ENCODE measurements around the gene MCAT. TPM values are rescaled to one million over a fixed set of nuclear protein-coding genes. Genes with fewer than 3 reads are reported as not detected.
A peak's percentile ranks its signal among the peaks of the same experiment; 100 is the strongest.

MCAT gene, protein sequence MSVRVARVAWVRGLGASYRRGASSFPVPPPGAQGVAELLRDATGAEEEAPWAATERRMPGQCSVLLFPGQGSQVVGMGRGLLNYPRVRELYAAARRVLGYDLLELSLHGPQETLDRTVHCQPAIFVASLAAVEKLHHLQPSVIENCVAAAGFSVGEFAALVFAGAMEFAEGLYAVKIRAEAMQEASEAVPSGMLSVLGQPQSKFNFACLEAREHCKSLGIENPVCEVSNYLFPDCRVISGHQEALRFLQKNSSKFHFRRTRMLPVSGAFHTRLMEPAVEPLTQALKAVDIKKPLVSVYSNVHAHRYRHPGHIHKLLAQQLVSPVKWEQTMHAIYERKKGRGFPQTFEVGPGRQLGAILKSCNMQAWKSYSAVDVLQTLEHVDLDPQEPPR
- 1 to 10 TPM; 8.5 to 8.8 TPM for total RNA-seq

DNA sequence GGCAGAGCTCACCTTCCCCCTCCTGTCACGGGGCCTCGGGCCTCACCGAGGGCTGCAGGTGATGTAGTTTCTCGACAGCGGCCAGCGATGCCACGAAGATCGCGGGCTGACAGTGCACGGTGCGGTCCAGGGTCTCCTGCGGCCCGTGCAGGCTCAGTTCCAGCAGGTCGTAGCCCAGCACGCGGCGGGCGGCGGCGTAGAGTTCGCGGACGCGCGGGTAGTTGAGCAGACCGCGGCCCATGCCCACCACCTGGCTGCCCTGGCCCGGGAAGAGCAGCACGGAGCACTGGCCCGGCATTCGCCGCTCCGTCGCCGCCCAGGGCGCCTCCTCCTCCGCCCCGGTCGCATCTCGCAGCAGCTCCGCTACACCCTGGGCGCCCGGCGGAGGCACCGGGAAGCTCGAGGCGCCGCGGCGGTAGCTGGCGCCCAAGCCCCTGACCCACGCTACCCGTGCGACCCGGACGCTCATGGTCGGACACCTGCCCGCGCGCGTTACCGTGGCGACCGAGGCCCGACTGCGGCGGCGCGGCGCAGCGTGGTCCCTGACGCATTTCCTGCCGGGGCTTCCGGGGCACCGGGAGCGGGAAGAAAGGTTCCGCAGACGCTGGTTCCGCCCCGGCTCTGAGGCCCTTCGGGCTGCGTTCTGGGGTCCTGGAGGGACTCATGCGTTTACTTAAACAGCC, at the start of gene MCAT:
TSS of gene MCAT (minus strand) at position 519 of the 683 bp plus-strand sequence. CDS start at position 469, 50 bp downstream.
- peak; percentile 82 for DNase-seq

DNA sequence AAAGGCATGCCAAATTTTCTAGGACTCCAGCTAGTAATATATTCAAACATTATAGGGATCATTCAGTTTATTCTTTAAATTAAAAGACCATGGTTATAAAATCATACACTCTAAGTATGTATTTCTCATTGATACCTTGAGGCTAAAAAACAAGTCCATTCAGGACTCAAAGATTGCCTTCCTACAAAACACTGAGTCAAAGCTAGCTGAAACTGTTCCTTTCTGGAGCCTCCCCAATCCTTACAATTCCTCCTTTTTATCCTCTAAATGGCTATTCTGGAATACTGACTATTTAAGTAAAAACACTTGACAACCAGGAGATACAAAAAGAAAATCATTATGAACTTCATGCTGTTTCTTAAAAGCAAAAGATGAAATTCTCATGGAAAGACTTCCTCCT, 48.6 kb upstream of the MCAT start:
- Mint-ChIP-seq H3K27ac (no peak overlapping the region), H3K9me3 (no peaks in the 10 kb centered on the region), H3K4me1 (peaks cover 13% of the 10 kb centered on the region), H3K27me3 (peaks cover 10% of the 10 kb centered on the region), H3K36me3 (ENCODE audit: low read depth) (peaks cover 7% of the 10 kb centered on the region), H3K4me3 (no peak overlapping the region)
- POLR2A ChIA-PET: interaction anchor here (1.1 kb wide), 1 partner anchor 28 kb away, joined by 3 read pairs; no protein-coding TSS in a partner anchor
- no peak for DNase-seq
- CTCF ChIA-PET: no interaction called here

More for the DNA sequence above, at the start of gene MCAT:
- peak within 1 kb of the TSS; percentile 82 for H3K27ac Mint-ChIP-seq
- peaks cover 37% of the 10 kb centered on the region for H3K4me1 Mint-ChIP-seq
- H3K9me3 Mint-ChIP-seq: no peaks in the 10 kb centered on the region
- POLR2A ChIA-PET: interaction anchor here (0.8 to 4.7 kb wide), 7 partner anchors 10 to 527 kb away, joined by 3 to 29 read pairs (median 4); partner anchors contain the start of gene TTLL12
- CTCF ChIA-PET: interaction anchor here (1.4 to 3.0 kb wide), 2 partner anchors 15 to 44 kb away, joined by 3 to 9 read pairs; partner anchors contain the start of gene TTLL12
- peak within 1 kb of the TSS; percentile 85 for H3K4me3 Mint-ChIP-seq
- peaks cover 16% of the 10 kb centered on the region for H3K36me3 Mint-ChIP-seq (ENCODE audit: low read depth)
- no peaks in the 10 kb centered on the region for H3K27me3 Mint-ChIP-seq

DNA sequence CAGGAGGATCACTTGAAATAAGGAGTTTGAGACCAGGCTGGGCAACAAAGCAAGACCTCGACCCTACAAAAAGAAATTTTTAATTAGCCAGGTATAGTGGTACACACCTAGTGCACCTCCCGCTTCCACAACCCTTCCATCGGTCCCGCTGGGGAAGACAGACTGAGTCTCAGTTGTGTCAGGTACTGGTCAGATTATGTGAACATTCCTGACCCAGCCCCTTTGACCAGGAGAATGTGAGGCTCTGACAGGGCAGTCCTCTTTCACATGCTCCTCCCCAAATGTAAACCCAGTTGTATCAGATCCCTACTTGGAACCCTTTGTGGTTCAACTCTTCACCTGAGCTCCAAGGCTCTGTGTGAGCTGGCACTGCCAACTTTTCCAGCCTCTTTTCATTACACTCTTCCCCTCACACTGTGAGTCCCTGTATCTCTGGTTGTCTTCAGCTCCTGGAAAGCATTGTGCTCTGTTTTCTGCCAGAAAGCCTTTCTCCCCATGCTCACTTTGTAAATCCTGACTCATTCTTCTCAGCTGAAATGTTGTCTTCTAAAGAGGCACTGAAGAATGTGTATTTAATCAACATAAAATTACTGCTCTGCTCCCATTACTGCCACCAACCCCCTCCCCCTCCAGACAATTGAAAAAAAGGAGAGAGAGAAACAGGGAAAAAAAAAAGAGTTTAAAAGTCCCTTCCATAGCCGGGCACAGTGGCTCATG, 45.8 kb upstream of the MCAT start:
- Mint-ChIP-seq H3K4me1 (peaks cover 29% of the 10 kb centered on the region), H3K4me3 (peak overlapping the region; percentile 3), H3K27me3 (peaks cover 3% of the 10 kb centered on the region), H3K27ac (peak overlapping the region; percentile 23), H3K36me3 (ENCODE audit: low read depth) (peaks cover 10% of the 10 kb centered on the region), H3K9me3 (no peaks in the 10 kb centered on the region)
- POLR2A ChIA-PET: interaction anchor here (1.0 kb wide), 1 partner anchor 75 kb away, joined by 3 read pairs; no protein-coding TSS in a partner anchor
- CTCF ChIA-PET: interaction anchor here (1.9 kb wide), 1 partner anchor 8 kb away, joined by 9 read pairs; no protein-coding TSS in a partner anchor
- no peak for DNase-seq

DNA sequence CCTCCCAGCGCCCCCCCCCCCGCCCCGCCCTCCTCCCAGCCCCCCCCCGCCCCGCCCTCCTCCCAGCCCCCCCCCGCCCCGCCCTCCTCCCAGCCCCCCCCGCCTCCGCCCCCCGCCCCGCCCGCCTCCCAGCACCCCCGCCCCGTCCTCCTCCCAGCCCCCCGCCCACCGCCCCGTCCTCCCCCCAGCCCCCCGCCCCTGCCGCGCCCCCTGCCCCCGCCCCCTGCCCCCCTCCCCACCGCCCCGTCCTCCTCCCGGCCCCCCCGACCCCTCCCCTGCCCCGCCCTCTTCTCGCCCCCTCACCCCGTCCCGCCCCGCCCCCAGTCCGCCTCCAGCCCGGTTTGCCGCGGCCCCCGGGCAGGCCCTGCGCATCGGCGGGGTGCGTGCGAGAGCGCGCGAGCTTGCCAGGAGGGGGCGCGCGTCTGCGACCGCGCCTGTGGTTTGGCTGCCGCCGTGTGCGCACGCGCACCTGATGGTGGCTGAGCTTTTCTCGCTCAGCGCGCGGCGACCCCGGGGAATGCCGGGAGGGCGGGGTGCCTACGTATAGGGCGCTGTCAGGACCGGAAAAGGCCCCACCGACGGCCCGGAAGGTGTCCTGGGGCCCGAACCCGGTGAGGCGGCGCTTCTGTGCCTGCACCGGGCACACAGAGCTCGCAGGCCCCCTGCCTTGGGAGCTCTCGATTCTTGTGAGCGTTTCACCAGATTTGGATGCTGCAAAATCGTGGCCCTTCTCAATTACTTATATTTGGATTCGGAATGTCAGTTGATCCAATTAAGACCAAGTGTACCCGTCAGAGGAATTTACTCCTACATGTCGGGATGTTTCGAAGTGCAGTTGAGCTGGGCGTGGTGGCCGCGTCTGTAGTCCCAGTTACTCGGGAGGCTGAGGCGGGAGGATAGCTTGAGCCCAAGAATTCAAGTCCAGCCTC, 44.2 kb upstream of the MCAT start:
- ChIA-PET CTCF (interaction anchor here (0.7 to 1.9 kb wide), 20 partner anchors 8 to 565 kb away, joined by 3 to 9 read pairs (median 4); partner anchors contain the start of gene MCAT), POLR2A (interaction anchor here (0.8 to 4.5 kb wide), 16 partner anchors 10 to 994 kb away, joined by 3 to 29 read pairs (median 4); partner anchors contain the start of genes BIK, MCAT, PARVG and POLDIP3)
- Mint-ChIP-seq H3K27me3 (peaks cover 3% of the 10 kb centered on the region), H3K36me3 (ENCODE audit: low read depth) (peaks cover 10% of the 10 kb centered on the region), H3K27ac (peak overlapping the region; percentile 92), H3K4me3 (peak overlapping the region; percentile 80), H3K4me1 (peaks cover 37% of the 10 kb centered on the region), H3K9me3 (no peaks in the 10 kb centered on the region)
- peak; percentile 97 for DNase-seq

DNA sequence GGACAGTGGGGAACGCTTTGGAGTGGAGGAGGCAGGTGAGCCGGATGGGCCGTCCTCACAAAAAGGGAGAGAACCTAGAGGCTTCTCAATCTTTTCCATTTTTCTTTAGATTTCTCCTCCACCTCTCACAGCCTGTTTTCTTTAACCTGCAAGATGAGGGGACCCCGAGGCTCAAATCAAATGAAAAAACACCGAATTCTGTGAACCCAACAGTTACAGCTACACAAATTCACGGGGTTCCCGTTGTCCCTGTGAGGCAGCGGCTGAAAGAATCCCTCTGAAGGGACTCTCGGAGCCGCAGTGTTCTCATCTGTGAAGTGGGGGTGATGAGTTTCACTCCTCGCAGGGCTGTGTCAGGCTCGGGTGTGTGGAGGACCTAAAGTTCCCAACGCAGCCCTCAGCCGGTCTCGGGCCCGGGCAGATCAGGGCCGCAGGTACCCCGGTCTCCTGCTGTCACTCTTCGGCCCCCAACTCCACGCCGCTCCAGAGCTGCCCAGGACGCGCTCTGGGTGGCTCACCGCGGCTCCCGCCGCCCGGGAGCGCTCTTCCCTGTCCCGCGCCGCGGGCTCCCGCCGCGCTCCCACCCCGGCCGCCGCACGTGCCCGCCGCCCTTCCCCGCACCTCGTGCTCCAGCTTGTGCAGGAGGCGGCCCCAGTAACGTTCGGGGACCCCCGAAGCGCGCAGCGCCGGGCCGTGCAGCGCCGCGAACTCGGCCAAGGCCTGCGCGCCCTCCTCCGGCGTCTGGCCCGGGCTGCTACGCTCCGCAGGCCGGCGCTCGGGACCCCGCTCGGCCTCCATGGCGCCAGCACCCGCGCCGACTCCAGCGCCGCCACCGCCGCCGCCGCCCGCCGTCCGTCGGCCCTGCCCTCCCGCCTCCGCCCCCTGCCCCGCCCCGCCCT, 43.3 kb upstream of the MCAT start, which contains the start of gene TTLL12:
TSS of gene TTLL12 (minus strand) at position 863 of the 899 bp plus-strand sequence. CDS start at position 798, 65 bp downstream.
- no peaks in the 10 kb centered on the region for H3K9me3 Mint-ChIP-seq
- peak within 1 kb of the TSS; percentile 92 for H3K27ac Mint-ChIP-seq
- H3K36me3 Mint-ChIP-seq (ENCODE audit: low read depth): peaks cover 10% of the 10 kb centered on the region
- H3K27me3 Mint-ChIP-seq: peaks cover 2% of the 10 kb centered on the region
- POLR2A ChIA-PET: interaction anchor here (0.6 to 4.5 kb wide), 18 partner anchors 11 to 1977 kb away, joined by 3 to 29 read pairs (median 4); partner anchors contain the start of genes BIK, MCAT, NUP50 and PARVG
- H3K4me1 Mint-ChIP-seq: peaks cover 37% of the 10 kb centered on the region
- DNase-seq: peak; percentile 62
- H3K4me3 Mint-ChIP-seq: peak within 1 kb of the TSS; percentile 80
- CTCF ChIA-PET: interaction anchor here (1.0 to 1.9 kb wide), 12 partner anchors 8 to 193 kb away, joined by 3 to 9 read pairs (median 4); partner anchors contain the start of gene MCAT

DNA sequence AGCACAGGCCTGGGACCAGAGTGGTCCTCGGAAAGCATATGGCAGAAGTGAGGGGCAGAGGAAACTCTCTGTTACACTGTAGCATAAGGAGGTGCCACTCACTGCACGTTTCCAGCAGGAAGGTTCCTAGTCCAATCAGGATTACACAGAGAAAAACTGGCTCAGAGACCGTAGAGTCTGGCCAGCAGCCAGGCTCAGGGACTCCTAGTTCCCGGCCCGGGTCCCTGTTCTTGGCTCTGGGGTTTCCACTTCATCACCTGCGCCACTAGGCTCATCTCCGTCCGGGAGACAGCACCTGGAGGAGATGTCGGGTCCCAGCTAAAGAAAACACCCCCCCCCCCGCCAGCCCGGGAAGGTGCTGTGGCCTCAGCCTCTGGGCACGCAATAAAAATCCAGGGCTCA, 42.7 kb upstream of the MCAT start:
- ChIA-PET CTCF (interaction anchor here (0.5 kb wide), 1 partner anchor 191 kb away, joined by 3 read pairs; no protein-coding TSS in a partner anchor), POLR2A (interaction anchor here (0.6 to 4.5 kb wide), 6 partner anchors 16 to 1978 kb away, joined by 3 to 29 read pairs (median 6); partner anchors contain the start of genes MCAT, NUP50 and POLDIP3)
- H3K27me3 Mint-ChIP-seq: no peaks in the 10 kb centered on the region
- no peak for DNase-seq
- H3K4me1 Mint-ChIP-seq: peaks cover 37% of the 10 kb centered on the region
- H3K4me3 Mint-ChIP-seq: peak overlapping the region; percentile 76
- H3K9me3 Mint-ChIP-seq: no peaks in the 10 kb centered on the region
- peaks cover 12% of the 10 kb centered on the region for H3K36me3 Mint-ChIP-seq (ENCODE audit: low read depth)
- peak overlapping the region; percentile 58 for H3K27ac Mint-ChIP-seq

DNA sequence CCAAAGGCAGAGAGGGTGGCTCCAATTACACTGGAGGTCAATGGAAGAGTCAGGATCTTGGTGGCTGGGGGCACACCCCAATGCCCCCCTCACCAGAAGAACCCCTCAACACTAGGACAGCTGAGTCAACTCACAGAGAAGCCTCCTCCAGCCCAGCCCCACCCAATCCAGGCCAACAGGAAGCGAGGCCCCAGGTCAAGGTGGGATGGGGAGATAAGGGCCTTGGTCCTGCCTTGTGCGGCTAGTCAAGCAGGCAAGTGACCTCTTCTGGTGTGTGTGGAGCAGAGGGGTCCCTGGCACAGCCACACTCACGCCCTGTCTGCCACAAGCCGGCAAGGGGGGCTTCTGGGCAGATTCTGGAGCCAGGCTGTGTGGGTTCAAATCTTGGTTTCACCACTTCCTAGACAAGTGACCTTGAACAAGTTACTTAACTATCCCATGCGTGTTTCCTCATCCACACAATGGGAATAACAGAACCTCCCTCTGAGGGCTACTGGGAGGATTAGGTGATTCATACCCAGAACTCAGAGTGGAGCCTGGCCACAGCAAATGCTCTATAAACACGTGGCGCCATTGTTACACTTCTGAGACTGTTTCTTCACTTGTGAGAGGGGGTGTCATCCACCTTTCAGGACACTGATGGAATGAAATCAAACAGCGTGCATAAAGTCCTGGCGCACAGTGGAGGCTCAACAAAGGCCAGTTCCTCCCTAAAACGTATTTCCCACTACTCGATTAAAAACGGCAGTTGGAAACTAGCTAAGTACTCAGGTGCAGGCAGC, 40.5 kb upstream of the MCAT start:
- POLR2A ChIA-PET: interaction anchor here (4.5 kb wide), 1 partner anchor 40 kb away, joined by 29 read pairs; the partner anchor contains the start of gene MCAT
- Mint-ChIP-seq H3K9me3 (no peaks in the 10 kb centered on the region), H3K27ac (peak overlapping the region; percentile 5), H3K27me3 (no peaks in the 10 kb centered on the region), H3K4me1 (peaks cover 31% of the 10 kb centered on the region), H3K4me3 (no peak overlapping the region), H3K36me3 (ENCODE audit: low read depth) (peaks cover 24% of the 10 kb centered on the region)
- CTCF ChIA-PET: no interaction called here
- DNase-seq: no peak

DNA sequence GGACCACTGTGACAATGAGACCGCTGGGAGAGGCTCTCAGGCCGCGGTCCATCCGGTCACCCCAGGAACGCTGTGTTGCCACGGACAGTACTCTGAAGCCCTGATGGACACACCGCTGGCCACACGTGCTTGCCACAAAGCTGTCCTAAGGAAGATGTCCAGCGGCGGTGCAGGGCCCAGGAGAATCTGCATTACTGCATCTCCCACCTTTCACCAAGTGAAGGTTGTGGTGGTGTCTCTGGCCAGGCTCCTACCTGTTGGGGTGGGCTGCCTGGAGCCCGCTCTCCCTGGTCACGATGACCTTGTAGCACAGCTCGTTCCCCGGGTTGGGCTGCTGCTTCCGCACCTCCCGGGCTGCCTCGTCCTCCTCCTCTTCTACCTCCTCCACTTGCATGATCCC, 39.5 kb upstream of the MCAT start:
- CTCF ChIA-PET: no interaction called here
- Mint-ChIP-seq H3K36me3 (ENCODE audit: low read depth) (peaks cover 28% of the 10 kb centered on the region), H3K27me3 (no peaks in the 10 kb centered on the region), H3K4me3 (no peak overlapping the region), H3K4me1 (peaks cover 26% of the 10 kb centered on the region), H3K27ac (no peak overlapping the region), H3K9me3 (no peaks in the 10 kb centered on the region)
- POLR2A ChIA-PET: no interaction called here
- DNase-seq: no peak

DNA sequence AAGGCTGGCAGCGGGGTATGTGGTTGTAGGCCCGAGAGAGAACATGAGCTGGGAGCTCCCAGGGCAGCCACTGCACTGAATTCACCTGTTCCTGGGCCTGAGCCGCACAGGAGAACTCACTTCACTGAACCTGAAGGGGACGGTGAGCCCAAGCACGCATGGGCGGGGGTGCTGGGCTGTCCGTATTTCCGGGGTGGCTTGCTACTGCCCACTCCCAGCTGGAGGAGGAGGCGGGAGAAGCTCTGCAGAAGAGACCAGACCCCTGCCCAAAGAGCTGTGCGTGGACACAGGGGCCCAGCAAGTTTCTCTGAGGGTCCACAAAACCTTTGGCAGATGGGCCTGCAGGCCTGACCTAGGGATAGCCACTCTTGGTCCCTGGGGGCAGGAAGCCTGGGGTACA, 38.9 kb upstream of the MCAT start:
- no peak for DNase-seq
- no peak overlapping the region for H3K27ac Mint-ChIP-seq
- no peak overlapping the region for H3K4me3 Mint-ChIP-seq
- no peaks in the 10 kb centered on the region for H3K9me3 Mint-ChIP-seq
- H3K36me3 Mint-ChIP-seq (ENCODE audit: low read depth): peaks cover 31% of the 10 kb centered on the region
- H3K27me3 Mint-ChIP-seq: no peaks in the 10 kb centered on the region
- CTCF ChIA-PET: no interaction called here
- POLR2A ChIA-PET: no interaction called here
- peaks cover 25% of the 10 kb centered on the region for H3K4me1 Mint-ChIP-seq

DNA sequence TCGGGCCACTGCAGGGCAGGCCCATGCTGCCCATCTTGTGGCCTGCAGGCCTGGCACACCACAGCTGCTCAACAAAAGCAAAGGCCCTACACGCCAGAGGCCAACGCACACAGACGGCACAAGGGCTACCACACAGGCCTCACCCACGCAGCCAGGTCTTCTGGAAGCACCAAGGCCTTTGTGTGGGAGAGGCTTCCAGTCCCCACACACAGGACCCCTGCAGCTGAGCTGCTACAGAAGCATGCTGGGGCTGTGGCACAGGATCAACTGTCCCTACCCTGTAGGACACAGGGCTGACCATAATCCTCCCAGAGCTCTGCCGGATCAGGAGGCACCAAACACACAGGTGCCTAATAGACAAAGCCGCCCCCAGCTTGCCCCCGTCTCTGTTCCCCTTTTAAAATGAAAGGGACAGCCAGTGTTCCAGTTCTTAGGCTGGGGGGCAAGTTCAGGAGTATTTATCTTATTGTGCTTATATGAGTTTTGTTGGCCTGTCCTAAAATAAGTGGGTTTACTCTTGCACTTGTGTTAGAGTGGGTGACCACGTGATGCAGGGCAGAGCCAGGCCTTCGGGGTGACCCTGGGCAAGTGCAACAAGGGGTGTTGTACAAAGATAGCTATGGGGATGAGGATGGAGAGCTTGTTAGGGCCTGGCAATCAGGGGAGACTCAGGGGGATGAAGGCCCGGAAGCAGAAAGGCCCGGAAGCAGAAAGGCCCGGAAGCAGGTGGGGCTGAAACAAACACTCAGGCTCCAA, 38.3 kb upstream of the MCAT start:
- POLR2A ChIA-PET: interaction anchor here (1.4 kb wide), 1 partner anchor 38 kb away, joined by 3 read pairs; the partner anchor contains the start of gene MCAT

More for the DNA sequence above, 38.3 kb upstream of the MCAT start:
- Mint-ChIP-seq H3K4me1 (peaks cover 25% of the 10 kb centered on the region), H3K36me3 (ENCODE audit: low read depth) (peaks cover 31% of the 10 kb centered on the region), H3K9me3 (no peaks in the 10 kb centered on the region), H3K27ac (no peak overlapping the region), H3K27me3 (no peaks in the 10 kb centered on the region), H3K4me3 (no peak overlapping the region)
- no peak for DNase-seq
- CTCF ChIA-PET: no interaction called here
